Suprapubic skin (tissue), 4 donors: ENCODE measurements around the gene CCDC117. TPM values are rescaled to one million over a fixed set of nuclear protein-coding genes. Genes with fewer than 3 reads are reported as not detected.
A peak's percentile ranks its signal among the peaks of the same experiment; 100 is the strongest.

Experiments used
- DNase-seq, 2 donors: peaks; one replicate each; pipeline ENCODE4 v3.0.0-alpha.2; 2019; ENCODE audit warnings: low spot score in 2 of 2
- H3K27ac ChIP-seq: fragments of 200-600 bp; sonication (generic); one replicate; pipeline ENCODE4 v1.5.1; 2019
- H3K27me3 ChIP-seq: fragments of 200-600 bp; sonication (generic); one replicate; pipeline ENCODE4 v1.5.1; 2019
- H3K36me3 ChIP-seq: fragments of 200-600 bp; sonication (generic); one replicate; pipeline ENCODE4 v1.5.1; 2019
- H3K4me1 ChIP-seq: fragments of 200-600 bp; sonication (generic); one replicate; pipeline ENCODE4 v1.5.1; 2019
- H3K4me3 ChIP-seq: fragments of 200-600 bp; sonication (generic); one replicate; pipeline ENCODE4 v1.5.1; 2019; ENCODE audit warnings: mild to moderate bottlenecking
- H3K9me3 ChIP-seq: fragments of 200-600 bp; sonication (generic); one replicate; pipeline ENCODE4 v1.5.1; 2019
- EP300 ChIP-seq: sonication (generic); formaldehyde crosslinking; IDR thresholded peaks from one replicate; pipeline ENCODE4 v1.6.1; 2017; ENCODE audit warnings: antibody characterized with exemption
- POLR2A ChIP-seq, 2 donors: fragments of 450-650 bp; IDR thresholded peaks; one replicate each; pipeline ENCODE4 v1.6.1; 2017; ENCODE audit warnings: antibody characterized with exemption in 2 of 2, mild to moderate bottlenecking in 2 of 2, moderate library complexity in 2 of 2
- POLR2AphosphoS5 ChIP-seq, 3 donors: sonication (generic); formaldehyde crosslinking; IDR thresholded peaks; one replicate each; pipeline ENCODE4 v1.6.1; 2017; ENCODE audit warnings: antibody characterized with exemption in 3 of 3
- WGBS: methylation state at CpG from one replicate; pipeline ENCODE4 v1.1.5; 2018; 5-methylcytosine and 5-hydroxymethylcytosine counted together
- total RNA-seq, 4 donors: library from RNA; depleted of rRNA; stranded (reverse); fragments of >200 nt; gene quantifications; one replicate each; pipeline ENCODE4 v1.1.0, GENCODE V29; 2016
- TF ChIP-seq, protein P1 (sequence below), 2 donors: fragments of 200-600 bp in 1 of 2; fragments of 450-650 bp in 1 of 2; sonication (generic) in 1 of 2; IDR thresholded peaks; one replicate each; pipeline ENCODE4 v1.5.1; 2016 to 2019; ENCODE audit warnings: antibody characterized with exemption in 2 of 2, mild to moderate bottlenecking in 1 of 2, moderate library complexity in 1 of 2

Gene CCDC117
- total RNA-seq, 4 donors from 2014 or later: 12.0 to 21.2 (median 16.6) TPM

DNA sequence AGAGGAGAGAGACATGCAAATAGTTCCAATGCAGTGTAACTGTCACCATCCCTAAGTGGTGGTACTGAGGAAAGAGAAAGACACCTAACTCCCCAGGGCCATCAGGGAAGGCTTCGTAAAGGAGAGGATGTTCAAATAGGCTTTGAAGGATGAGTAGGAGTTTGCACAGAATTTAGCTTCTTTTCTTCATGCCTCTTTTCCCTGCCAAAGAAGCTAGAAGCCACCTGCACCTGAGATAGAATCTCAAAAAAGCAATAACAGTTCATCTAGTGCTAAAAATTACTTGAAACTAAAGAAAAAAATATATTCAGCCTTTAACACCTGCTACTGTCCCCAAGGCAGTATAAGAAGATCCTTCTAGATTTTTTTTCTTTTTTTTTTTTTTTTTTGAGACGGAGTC is 44.6 kb downstream of the CCDC117 start:
- TF ChIP-seq POLR2A (IDR thresholded peaks at IDR 0.05) (no peak), EP300 (no peak), POLR2AphosphoS5 (IDR thresholded peaks at IDR 0.05) (no peak)
- TF ChIP-seq, protein P1, sequence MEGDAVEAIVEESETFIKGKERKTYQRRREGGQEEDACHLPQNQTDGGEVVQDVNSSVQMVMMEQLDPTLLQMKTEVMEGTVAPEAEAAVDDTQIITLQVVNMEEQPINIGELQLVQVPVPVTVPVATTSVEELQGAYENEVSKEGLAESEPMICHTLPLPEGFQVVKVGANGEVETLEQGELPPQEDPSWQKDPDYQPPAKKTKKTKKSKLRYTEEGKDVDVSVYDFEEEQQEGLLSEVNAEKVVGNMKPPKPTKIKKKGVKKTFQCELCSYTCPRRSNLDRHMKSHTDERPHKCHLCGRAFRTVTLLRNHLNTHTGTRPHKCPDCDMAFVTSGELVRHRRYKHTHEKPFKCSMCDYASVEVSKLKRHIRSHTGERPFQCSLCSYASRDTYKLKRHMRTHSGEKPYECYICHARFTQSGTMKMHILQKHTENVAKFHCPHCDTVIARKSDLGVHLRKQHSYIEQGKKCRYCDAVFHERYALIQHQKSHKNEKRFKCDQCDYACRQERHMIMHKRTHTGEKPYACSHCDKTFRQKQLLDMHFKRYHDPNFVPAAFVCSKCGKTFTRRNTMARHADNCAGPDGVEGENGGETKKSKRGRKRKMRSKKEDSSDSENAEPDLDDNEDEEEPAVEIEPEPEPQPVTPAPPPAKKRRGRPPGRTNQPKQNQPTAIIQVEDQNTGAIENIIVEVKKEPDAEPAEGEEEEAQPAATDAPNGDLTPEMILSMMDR (IDR thresholded peaks at IDR 0.05): no peak

DNA sequence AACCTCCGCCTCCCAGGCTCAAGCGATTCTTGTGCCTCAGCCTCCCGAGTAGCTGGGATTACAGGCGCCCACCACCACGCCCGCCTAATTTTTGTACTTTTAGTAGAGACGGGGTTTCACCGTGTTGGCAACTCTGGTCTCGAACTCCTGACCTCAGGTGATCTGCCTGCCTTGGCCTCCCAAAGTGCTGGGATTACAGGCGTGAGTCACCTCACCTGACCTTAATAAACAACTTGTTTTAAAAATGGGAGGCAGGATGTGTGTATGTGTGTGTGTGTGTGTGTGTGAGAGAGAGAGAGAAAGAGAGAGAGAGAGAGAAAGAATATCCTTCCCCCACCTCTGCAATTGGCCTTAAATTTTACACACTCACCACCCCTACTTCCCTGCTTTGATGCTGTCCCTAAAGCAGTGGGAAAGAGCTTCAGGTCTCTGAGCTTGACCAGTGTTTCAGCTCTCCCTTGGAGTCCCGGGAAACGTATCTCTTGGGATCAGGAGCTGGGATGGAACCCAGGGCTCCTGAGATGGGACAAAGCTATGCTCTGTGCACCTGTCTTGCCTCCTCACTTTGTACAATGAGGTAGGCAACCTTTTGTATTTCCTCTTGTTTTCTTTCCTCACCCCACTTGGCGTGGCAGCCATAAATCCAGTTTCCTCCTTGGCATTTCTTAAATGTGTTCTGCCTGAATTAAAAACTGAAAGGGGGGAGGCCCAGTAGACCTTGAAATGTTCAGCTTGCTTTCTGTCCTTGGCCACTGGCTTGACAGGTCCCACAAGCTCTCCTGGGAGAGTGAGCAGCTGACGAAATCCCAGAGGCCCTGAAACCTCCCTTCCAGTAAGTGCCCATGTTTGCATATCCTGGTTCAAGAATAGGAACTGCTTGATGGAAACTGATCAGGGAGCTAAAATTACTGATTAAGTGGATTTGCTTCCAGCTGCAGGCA is 45.7 kb downstream of the CCDC117 start:
- TF ChIP-seq, protein P1 (IDR thresholded peaks at IDR 0.05): no peak
- TF ChIP-seq POLR2AphosphoS5 (IDR thresholded peaks at IDR 0.05): peak in 2 of 3 donors; percentile 19 to 32
- peak overlapping the region; percentile 68 for H3K27ac ChIP-seq
- no peak overlapping the region for H3K4me3 ChIP-seq
- H3K27me3 ChIP-seq: no peaks in the 10 kb centered on the region
- H3K9me3 ChIP-seq: no peaks in the 10 kb centered on the region
- H3K4me1 ChIP-seq: peaks cover 20% of the 10 kb centered on the region
- H3K36me3 ChIP-seq: no peaks in the 10 kb centered on the region
- 73% methylated on average over 14 of the region's 14 CpGs for WGBS
- DNase-seq: no peak

More for the DNA sequence above, 44.6 kb downstream of the CCDC117 start:
- Histone ChIP-seq H3K27me3 (no peaks in the 10 kb centered on the region), H3K4me1 (peaks cover 31% of the 10 kb centered on the region), H3K4me3 (no peak overlapping the region), H3K36me3 (no peaks in the 10 kb centered on the region), H3K9me3 (no peaks in the 10 kb centered on the region), H3K27ac (peak overlapping the region; percentile 68)
- 98% methylated on average over 2 of the region's 2 CpGs for WGBS
- no peak for DNase-seq

DNA sequence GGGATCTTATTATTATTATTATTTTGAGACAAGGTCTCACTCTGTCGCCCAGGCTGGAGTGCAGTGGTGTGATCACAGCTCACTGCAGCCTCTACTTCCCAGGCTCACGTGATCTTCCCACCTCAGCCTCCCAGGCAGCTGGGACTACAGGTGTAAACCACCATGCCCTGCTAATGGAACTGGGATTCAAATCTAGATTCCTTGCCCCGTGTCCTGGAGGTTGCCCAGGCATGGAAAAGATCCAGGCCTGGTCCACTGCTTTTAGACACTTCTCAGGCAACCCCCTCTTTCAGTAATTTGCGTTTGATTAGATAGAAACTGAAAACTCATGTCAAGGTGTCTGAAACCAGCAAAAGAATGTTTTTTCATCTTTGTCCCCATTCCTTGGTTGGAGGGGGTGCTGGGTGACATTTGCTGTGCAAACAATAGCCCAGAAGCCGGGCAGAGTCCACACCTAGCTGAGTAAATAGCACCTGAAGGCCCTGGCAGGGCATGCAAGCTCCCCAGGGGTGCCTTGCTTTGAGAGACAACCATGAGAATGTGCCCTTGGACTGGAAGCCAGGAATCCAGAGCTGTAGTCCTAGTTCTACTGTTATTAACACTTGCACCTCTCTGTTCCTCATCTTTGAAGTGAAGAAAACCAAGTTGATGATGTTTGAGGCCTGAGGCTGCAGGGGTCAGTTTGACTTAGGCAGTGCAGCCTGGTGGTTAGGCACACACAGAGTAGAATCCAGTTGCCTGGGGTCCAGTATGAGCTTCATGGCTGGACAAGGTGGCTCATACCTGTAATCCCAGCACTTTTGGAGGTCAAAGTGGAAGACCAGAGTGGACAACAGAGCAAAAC is 47.0 kb downstream of the CCDC117 start:
- H3K4me3 ChIP-seq: no peak overlapping the region
- no peak for DNase-seq
- H3K27ac ChIP-seq: peak overlapping the region; percentile 68
- no peak for TF ChIP-seq POLR2AphosphoS5 (IDR thresholded peaks at IDR 0.05)
- TF ChIP-seq POLR2A (IDR thresholded peaks at IDR 0.05): no peak
- no peak for TF ChIP-seq EP300
- TF ChIP-seq, protein P1 (IDR thresholded peaks at IDR 0.05): no peak
- no peaks in the 10 kb centered on the region for H3K27me3 ChIP-seq
- no peaks in the 10 kb centered on the region for H3K36me3 ChIP-seq
- no peaks in the 10 kb centered on the region for H3K9me3 ChIP-seq
- WGBS: 59% methylated on average over 4 of the region's 5 CpGs
- peaks cover 15% of the 10 kb centered on the region for H3K4me1 ChIP-seq

DNA sequence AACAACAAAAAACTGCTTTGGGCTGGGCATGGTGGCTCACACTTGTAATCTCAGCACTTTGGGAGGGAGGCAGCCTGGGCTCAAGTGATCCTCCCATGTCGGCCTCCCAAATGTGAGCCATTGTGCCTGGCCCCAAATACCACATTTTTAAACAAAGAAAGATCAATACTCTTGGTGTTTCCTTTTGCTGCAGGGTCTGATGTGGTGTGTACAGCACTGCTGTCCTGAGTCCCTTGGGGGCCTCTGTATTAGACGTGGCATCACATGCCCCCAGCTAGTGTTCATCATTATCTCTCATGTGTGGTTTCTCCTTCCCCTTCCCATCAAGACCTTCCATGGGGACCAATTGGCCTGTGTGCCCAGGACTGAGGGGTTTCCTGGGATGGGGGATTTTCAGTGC is 48.4 kb downstream of the CCDC117 start:
- WGBS: 92% methylated on average over 2 of the region's 2 CpGs
- no peak for DNase-seq
- Histone ChIP-seq H3K4me1 (peaks cover 15% of the 10 kb centered on the region), H3K9me3 (no peaks in the 10 kb centered on the region), H3K4me3 (no peak overlapping the region), H3K27me3 (no peaks in the 10 kb centered on the region), H3K36me3 (no peaks in the 10 kb centered on the region), H3K27ac (peak overlapping the region; percentile 68)
- TF ChIP-seq POLR2AphosphoS5 (IDR thresholded peaks at IDR 0.05): no peak
- TF ChIP-seq, protein P1 (IDR thresholded peaks at IDR 0.05): no peak
- no peak for TF ChIP-seq POLR2A (IDR thresholded peaks at IDR 0.05)
- TF ChIP-seq EP300: no peak

DNA sequence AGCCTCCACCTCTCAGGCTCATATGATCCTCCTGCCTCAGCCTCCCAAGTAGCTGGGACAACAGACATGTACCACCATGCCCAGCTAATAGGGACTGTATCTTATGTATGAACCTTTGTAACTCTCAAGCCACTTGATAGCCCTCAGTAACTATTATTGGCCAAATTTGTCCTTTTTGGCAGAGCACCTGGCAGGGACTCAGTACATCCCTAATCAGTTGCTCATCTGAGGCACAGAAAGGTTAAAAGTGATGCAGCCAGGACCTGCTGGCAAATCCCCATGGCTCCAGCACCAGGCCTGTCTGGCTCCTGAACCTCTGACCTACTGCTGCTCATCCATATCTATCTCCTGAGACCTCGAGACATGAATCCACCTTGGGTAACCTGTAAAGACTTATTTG is 49.0 kb downstream of the CCDC117 start:
- no peaks in the 10 kb centered on the region for H3K9me3 ChIP-seq
- no peak for TF ChIP-seq POLR2A (IDR thresholded peaks at IDR 0.05)
- TF ChIP-seq POLR2AphosphoS5 (IDR thresholded peaks at IDR 0.05): no peak
- TF ChIP-seq, protein P1 (IDR thresholded peaks at IDR 0.05): no peak
- TF ChIP-seq EP300: no peak
- H3K27me3 ChIP-seq: no peaks in the 10 kb centered on the region
- DNase-seq: no peak
- no peak overlapping the region for H3K4me3 ChIP-seq
- H3K27ac ChIP-seq: peak overlapping the region; percentile 29
- 67% methylated on average over 1 of the region's 1 CpG for WGBS
- no peaks in the 10 kb centered on the region for H3K36me3 ChIP-seq
- peaks cover 15% of the 10 kb centered on the region for H3K4me1 ChIP-seq
